Astrocyte of the hippocampus (primary cell): ENCODE results near the gene SAMD4A.

Experiments used
- DNase-seq: peaks from one replicate; pipeline ENCODE4 v3.0.0; 2011; ENCODE audit warnings: low read depth, low spot score

Gene SAMD4A

DNA sequence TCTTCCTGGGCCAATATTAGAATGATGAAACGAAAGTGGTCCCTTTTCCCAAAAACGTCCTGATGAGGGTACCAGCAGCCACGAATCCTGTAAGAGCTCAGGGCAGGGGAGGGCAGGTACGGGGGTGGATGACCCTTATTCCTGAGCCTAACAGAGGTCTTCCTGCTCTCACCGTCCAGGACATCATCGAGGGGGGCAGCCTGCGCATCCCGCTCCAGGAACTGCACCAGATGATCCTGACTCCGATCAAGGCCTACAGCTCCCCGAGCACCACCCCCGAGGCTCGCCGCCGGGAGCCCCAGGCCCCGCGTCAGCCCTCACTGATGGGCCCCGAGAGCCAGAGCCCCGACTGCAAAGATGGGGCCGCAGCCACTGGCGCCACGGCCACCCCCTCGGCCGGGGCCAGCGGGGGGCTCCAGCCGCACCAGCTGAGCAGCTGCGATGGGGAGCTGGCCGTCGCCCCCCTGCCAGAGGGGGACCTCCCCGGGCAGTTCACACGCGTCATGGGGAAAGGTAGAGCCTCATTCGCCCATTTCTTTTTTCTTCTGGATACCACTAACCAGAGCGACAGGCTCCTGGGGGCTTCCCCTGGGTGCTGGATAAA is 193.2 kb downstream of the SAMD4A start:
- no peak for DNase-seq

DNA sequence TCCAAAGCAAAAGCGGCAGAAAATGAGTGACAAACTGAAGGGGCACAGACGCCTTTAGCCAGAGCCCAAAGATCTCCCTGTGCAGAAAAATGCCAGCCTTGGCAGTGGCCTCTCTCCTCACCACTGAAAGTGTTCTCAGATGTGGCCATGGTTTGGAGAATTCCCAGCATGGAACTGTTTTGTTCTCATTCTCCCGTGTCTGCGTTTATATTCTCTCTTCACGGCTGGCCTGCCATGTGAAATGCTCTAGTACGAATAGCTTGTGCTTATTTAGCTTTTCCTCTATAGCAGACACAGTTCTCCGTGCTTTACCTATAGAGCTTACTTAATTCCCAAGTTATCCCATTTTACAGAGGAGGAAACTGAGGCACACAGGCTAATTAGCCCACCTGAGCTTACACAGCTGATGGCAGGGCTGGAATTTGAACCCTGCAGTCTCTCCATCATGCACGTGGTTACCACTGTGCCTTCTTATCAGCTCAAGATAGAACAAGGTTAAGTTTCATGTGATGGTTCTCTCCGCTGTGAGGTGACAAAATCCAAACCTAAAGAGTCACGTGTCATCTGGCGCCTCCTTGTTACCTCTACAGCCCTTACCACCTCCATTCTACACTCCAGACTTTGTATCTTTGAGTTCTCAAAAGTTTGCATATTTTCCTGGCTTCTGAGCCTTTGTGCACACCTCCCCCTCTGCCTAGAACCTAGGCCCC is 194.1 kb downstream of the SAMD4A start:
- peak; percentile 36 for DNase-seq

DNA sequence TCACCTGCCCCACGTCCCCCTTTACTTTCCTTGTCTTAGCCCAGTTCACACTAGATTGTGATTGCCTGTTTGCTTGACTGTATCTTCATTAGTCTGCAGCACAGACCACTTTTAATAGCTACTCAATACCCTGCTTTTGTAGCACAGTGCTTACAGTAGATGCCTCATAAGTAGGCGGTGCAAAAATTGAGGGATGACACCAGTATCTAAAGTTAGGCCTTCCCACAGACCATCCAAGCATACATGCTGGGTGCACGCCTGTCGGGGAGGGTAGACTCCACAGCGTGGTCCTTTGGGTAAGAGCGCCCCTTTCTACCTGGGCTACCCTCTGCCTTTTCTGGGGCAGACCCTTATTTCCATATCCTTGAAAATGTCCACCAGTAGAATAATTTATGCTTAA is 194.9 kb downstream of the SAMD4A start:
- DNase-seq, result no peak

DNA sequence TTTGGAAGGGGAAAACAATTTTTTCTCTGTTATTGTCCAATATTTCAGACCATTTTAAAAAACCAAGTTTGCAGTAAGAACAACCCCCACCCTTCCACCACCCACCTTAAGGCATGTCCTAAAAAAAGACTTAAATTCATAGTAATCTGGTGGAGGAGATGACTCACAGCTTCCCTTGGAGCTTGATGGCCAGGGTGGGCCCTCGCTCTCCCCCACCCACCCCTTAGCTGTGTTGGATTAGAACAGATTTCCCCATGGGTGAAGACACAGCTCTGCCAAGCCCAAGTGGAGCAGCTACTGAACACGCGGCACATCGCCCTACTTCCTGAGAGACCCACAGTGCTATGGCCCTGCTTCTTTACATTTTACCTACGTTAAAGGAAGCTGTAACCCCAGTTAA is 195.4 kb downstream of the SAMD4A start:
- DNase-seq, result peak; percentile 27

DNA sequence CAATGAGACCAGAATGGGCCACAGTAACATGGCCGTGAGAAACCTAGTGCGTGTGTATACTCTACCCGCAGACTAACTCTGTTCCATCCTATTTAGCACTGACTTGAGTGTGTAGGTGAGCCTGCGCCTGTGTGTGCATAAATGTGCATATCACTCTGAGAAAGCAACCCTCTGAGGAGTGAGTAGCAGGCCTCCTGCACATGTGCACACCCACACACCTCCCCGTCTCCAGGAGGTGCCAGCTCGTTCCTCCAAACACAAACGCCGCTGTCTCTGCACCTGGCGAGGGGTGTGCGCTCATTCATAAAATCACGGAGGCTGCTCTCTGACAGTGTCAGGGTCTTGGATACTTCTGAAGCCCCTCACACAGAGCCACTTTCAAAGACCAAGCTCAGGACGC is 196.8 kb downstream of the SAMD4A start:
- DNase-seq, result no peak

DNA sequence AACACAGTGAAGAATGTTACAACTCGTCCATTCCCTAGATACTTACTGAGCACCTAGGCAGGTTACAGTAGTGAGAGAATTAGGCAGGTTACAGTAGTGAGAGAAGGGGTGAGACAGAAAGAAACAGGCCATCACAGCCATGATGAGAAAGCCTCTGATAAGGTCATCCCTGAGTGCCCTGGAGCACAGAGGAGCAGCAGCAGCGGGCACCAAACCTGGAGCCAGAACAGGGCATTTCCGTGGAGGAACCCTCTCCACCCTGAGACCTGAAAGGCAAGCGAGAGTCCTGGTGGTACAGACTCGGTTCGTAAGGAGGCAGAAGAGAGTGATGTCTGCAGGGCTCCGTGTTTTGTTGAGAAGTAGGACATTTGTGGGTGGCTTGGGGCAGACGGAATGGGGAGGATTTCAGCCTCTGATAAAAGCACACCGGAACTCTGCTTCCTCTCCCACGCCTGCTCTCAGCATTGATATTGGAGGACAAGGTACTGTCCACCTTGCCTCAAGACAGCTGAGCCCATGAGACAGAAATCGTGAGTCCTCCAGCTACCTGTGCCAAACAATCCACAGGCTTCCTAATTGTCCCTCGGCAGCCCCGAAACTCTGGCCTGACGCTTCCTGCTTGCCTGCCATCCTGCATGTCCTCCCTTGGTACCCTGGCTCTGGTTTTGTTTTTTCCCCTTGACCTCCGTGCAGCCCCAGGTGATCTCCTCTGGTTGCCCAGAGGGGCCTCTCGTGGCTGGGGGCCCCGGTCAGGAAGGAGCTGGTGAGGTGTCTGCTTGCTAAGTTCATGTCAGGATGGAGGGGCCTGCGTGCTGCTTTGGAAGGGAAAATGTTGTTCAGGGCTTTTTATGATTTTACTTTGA is 199.6 kb downstream of the SAMD4A start:
- no peak for DNase-seq

DNA sequence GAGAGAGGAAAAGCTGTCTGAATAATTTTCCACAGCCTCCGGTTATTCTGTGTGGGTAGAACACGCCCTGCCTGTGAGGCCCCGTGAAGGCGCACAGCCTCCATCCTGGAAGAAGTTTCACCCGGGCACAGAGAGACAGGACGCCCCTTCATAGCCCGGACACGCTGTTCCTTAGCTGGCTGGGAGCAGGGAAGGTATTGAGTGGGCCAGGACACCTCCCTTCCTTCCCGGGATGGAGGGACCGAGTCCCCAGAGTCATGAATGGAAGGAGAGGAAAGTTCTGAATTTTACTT is 200.2 kb downstream of the SAMD4A start:
- DNase-seq, result no peak

DNA sequence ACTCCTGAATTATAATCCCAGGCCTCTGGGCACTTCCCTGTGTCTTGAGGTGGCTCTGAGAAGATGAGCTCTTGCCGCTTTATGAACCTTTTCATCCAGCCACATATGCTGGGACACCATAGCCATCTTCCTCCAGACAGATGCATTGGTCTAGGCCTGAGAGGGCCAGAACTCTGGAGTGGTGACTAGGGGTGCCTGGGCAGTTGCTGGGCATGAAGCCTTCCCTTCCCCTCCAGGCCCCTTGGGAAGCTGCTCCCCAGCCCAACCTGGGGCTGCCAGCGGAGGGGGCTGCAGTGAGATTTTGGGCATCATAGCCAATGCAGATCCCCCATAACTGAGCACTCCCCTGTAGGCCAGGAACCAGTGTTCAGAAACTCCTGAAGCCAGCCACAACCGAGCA is 200.5 kb downstream of the SAMD4A start:
- no peak for DNase-seq

DNA sequence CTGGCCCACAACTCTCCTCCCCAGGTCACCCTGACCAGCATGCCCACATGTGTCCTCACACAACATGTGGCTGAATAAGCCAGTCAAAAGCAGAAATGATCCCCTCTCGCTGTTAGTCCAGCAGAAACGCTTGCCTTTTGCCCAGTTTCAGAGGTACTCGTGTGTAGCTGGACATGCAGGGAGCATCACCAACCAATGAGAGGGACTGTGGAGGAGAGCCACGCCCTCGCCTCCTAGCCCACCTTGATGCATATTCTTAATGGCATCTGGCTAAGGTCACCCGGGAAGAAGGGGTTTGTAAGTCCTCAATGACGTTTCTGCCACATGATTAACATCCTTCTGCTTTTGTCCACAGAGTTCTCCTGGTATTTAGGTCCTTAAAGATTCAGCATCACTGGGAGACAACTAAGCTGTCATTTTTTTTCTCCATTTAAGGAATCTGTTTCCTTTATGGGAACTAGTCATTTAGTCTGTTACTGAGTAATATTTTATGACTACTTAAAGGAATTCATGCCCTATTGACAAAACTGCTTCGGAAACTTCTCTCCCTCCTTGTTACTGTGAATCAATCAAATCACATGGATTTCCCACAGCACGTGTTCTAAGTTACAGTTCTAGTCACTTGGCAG is 201.7 kb downstream of the SAMD4A start:
- no peak for DNase-seq

DNA sequence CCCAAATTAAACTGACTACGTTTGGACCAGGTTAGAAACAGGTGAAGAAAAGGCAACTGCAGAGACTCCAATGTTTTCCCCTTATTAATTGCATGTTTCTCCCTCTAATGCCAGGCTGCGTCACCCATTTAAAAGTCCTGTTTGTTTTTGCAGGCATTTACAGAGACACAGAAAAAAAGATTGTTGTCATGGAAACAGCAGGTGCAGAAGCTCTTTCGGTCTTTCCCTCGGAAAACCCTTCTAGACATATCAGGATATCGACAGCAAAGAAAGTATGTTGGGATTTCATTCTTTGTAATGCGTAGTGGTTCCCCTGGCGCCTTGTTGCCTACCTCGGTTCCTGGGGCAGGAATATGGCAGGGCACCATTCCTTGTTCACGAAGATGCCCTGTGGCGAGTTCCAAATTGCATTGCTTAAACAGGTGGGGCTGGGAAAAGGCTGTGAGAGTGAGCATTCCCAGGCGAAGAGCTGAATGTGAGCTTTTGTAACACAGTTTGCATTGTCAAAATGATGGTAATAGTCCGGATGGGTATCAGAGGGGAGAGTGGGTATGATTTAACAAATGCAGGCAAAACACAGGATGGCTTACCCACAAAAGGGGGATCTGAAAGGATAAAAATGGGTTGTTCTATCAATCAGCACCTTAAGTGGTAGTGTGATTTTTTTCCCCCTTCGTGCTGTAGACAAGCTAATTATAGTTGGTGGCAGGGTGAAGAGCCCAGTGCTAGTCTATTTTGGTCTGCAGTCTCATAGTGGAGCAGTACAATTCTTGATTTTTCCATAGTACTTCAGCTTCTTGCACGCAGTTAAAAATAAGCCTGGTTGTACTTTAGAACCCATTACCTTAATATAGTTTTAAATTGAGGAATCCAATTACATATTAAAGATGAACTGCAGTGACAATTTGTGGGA is 203.3 kb downstream of the SAMD4A start:
- no peak for DNase-seq

DNA sequence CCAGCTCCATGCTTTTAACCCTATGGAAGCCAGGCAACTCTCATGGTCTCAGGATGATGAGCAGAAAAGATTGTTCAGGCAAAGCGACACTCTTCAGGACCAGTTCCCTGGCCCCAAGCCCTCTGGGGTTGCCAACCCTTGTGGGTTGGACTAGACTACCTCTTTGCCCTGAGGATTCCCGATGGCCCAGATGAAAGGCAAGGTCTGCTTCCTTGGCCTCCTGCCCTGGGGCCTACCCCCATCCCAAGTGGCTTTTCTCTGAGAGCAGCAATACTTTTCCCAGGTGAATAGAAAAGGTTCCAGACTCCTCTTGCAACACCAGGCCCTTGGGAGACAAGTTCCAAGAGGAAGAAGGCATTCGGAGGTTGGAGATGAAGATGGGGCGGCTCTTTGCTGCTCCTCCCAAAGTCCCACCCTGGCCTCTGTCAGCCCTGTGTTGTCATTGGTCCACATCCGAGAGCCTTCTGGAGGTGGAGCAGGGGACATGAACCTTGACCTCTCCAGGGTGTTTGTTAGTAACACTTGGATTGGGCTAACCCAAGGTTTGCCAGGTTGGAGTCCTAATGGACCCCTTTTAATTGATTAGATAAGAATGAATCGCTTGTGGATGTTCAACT is 204.6 kb downstream of the SAMD4A start:
- DNase-seq, result no peak

DNA sequence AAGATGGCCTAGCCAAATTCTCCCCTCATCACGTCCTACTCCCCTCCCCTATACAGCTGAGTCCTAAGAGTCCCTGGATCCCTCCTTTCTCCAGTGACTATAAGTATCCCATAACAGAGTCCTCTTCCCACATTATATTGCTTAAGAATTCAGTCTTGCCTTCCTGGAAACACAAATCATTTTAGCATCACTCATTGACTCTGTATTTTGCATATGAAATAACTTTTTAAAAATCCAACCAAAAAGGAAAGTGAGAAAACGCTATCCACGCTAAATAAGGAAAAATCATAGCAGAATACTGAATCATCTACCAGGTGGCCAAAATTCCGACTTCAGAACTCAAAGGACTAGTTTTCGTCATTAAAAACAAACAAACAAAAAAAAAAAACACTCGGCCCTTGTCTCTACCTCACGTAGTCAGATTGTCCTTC is 205.5 kb downstream of the SAMD4A start:
- DNase-seq, result peak; percentile 59

DNA sequence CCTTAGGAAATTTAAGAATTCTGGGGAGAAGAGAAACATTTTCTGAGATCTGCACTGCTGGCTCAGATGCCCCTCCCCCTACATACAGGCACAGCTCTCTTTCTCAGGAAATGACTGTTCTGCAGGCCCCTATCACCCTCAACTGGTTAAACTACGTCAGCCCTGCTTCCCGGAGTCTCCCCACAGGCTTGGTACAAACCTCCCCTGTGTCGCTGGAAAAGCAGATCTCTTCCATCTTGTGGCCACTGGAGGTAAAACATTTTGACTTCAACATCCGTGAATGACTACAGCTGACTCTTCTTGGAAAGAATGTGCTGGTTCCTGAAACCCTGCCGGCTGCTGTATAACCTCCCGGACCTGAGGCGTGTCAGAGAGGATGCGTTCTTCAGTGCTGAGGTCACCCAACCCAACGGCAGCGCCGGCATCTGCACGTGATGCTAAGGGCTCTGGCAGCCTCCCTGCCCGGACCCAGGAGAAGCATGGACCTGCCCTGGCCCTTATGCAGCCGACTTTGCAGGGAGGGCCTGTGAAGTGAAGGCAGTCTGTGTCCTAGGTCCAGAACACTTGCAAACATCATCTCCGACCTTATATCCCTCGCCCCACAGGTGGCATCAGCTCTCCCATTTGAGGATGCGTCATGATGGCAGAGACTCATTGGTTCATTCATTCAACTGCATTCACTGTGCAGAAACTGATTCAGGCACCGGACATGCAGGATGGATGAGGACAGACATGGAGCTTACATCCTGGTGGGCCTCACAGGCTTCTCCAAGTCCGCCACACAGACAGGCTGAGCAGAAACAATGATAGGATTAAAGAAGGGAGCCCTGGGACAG is 206.5 kb downstream of the SAMD4A start:
- DNase-seq, result peak; percentile 99

DNA sequence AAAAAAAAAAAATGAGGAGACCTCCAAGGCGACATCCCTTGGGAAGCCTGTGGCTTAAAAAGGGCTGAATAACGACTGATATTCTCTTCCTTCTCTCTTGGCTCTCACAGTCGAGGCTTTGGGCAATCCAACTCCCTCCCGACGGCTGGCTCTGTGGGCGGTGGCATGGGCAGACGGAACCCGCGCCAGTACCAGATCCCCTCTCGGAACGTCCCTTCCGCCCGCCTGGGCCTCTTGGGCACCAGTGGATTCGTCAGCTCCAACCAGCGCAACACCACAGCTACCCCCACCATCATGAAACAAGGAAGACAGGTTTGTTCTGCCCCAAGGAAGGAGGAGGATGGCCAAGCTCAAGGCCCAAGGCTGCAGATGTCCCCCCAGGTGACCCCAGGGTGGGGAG is 207.9 kb downstream of the SAMD4A start:
- DNase-seq, result no peak

DNA sequence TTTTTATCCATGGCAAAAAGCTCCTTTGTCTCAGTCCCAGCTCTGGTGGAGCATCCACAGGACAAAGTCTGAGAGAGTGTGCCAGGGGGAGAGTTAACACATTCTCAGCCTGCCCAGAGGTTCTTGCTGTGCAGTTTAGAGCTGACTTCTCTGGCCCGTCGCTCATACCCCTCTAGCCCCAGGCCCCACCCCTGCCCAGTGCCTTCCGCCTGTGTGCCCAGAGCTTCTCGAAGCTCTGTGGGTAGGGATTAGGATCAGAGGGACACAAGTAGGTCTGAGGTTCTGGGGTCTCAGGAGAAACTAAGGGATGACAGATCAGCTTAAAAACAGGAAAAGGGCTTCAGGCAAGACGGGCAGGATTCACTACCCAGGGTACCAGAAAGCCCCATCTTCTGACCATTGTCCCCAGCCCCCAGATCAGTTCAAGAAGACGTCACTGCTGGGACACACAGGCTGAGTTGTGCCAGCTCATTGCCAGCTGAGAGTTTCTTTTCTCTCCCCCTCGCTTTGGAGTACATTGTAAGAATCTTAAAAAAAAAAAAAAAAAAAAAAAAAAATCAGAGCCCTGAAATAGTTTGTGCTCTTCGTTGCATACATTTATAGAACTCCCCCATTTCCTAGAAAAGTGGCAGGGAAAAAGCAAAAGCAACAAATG is 208.7 kb downstream of the SAMD4A start:
- DNase-seq, result peak; percentile 29

DNA sequence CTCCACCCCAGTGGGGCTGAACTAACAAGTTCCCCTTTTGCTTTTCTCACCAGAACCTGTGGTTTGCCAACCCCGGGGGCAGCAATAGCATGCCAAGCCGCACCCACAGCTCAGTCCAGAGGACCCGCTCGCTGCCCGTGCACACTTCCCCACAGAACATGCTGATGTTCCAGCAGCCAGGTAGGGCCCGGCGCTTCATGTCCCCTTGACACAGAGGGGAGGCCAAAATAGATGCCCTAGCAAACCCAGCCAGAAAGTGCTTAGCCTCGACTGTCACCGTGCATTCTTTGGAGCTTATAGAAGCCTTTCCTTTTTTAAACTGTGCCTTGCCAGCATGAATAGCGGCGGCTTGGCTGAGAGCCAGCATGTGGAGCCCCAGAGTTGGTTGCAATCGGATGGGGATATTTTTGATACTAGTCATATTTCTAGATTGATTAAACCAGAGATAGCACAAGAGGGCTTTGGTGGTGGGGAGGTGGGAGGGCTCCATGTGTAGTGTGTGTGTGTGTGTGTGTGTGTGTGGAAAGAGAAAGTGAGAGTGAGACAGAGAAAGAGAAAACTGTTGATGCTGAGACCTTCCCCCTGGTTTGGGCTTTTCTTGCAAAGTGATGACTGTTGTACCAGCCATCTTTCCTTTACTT is 209.6 kb downstream of the SAMD4A start:
- peak; percentile 92 for DNase-seq

DNA sequence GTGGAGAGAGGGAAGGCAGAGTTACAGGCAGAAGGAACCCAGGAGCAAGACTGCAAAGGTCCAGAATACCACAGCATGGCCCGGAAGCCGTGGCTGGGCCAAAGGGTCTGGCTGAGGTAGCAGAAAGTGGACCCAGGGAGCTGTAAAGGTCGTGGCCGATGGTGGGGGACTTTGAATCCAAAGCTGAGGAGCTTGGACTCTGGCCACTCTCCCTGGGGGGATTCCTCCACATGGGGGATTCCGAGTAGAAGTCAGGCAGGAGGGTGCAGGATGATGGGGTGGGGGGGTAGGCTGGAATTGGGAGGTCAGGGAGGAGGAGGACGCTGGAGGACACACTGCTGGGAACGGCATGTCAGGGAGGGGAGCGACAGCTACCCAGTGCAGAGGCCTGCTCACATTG is 210.5 kb downstream of the SAMD4A start:
- DNase-seq, result no peak

DNA sequence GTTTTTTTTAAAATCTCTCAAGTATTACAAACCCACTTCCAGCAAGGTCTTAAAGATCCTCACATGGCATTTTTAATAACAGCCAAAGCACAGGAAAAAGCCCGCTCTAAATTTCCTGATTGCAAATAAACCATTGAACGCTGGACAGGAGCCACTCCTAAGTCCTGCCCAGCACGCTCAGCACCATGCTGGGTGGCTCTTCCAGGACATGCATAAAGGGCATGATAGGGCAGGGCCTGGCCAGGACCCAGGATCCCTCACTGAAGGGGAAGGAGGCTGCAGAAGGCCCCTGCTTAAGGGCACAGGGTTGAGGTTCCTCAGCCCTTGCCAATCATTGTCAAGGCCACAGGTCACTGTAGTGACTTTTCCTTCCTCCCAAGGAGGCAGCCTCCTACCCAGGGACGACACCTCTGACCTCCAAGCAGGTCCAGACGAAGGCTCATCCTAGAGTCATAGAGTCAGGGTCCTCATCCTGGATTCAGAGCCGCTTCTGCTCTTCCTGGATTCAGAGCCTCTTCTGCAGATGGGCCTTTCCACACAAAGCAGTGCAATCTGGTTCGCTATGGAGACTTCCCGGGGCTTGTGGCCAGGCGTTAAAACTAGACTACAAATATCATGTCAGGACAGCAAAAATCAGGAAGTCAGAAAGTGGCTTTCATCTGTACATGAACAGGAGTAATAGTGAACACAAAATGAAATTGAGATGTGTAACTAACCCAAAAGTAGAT is 211.9 kb downstream of the SAMD4A start:
- no peak for DNase-seq
